K562 (cell line): Measurements from ENCODE around the gene MTNR1B. TPM values are rescaled to one million over a fixed set of nuclear protein-coding genes. Genes with fewer than 3 reads are reported as not detected.

Experiments
- ATAC-seq: fragments of 200-7000 bp; cut with Tn5 transposase; 3 replicates; pipeline ENCODE4 v1.9.1; 2020; ENCODE audit warnings: moderate library complexity
- BruUV-seq: library from RNA; stranded (reverse); fragments of 400-500 nt; replicated peaks from 2 replicates; lab custom pipeline; 2021; lab: Mats Ljungman, UMichigan
- CTCF ChIA-PET: fragments of 300-600 bp; formaldehyde crosslinking; extraction: SDS; loops from one replicate; lab custom pipeline; 2021; ENCODE audit warnings: low intra/inter-chr PET ratio; lab: Yijun Ruan, JAX
- POLR2A ChIA-PET: fragments of 300-600, 350-650 bp; sonication (Branson Sonifier 250); formaldehyde crosslinking; extraction: SDS; loops from one replicate; lab custom pipeline; 2021; ENCODE audit warnings: antibody characterized with exemption, inconsistent platforms; lab: Yijun Ruan, JAX
- DNase-seq, 4 experiments: peaks; one replicate each; pipeline versions ENCODE4 v3.0.0 to v3.0.0-alpha.2; 2011 to 2018; ENCODE audit warnings: low spot score in 3 of 4, mixed read lengths in 3 of 4; ENCODE audit errors: extremely low read depth in 1 of 4
- FAIRE-seq: peaks from 2 replicates; lab custom pipeline; 2011; peaks lifted over from hg19 to GRCh38; lab: Jason Lieb, UNC
- H2AFZ ChIP-seq: 2 replicates; pipeline ENCODE4 v1.6.0; 2011; ENCODE audit warnings: low read depth, low read length, control low read depth, inconsistent platforms
- H3K27ac ChIP-seq: fragments of 200-600 bp; 3 replicates; pipeline ENCODE4 v1.8.0; 2011; ENCODE audit warnings: low read depth, mild to moderate bottlenecking, control low read depth, inconsistent platforms, low read length, moderate library complexity, mixed read lengths; ENCODE audit errors: extremely low read depth
- H3K27me3 ChIP-seq, 2 experiments: fragments of 300-600 bp in 1 of 2; 2 replicates in 1 of 2; 3 replicates in 1 of 2; pipeline versions ENCODE4 v1.6.0 to v1.8.0; 2011; ENCODE audit warnings: inconsistent platforms in 2 of 2, low read length in 2 of 2, mild to moderate bottlenecking in 1 of 2, mixed read lengths in 1 of 2, moderate library complexity in 1 of 2; ENCODE audit not compliant: control insufficient read depth in 2 of 2, insufficient read depth in 2 of 2
- H3K36me3 ChIP-seq: fragments of 300-600 bp; 3 replicates; pipeline ENCODE4 v1.8.0; 2011; ENCODE audit warnings: mild to moderate bottlenecking, low read length, inconsistent platforms; ENCODE audit not compliant: control insufficient read depth, insufficient read depth
- H3K4me1 ChIP-seq, 2 experiments: fragments of 200-600 bp in 1 of 2; replicated peaks in 1 of 2; 2 replicates in 1 of 2; 3 replicates in 1 of 2; pipeline versions ENCODE4 v1.5.1 to v1.8.0; 2011; ENCODE audit warnings: inconsistent platforms in 2 of 2, low read length in 2 of 2, mild to moderate bottlenecking in 1 of 2, mixed read lengths in 1 of 2, moderate library complexity in 1 of 2; ENCODE audit not compliant: control insufficient read depth in 2 of 2, insufficient read depth in 2 of 2
- H3K4me2 ChIP-seq: 2 replicates; pipeline ENCODE4 v1.6.1; 2011; ENCODE audit warnings: low read length, control low read depth, inconsistent platforms, mixed read lengths; ENCODE audit not compliant: insufficient read depth
- H3K4me3 ChIP-seq: fragments of 200-600 bp; sonication (generic), shearing (Covaris generic); 2 replicates; pipeline ENCODE4 v1.5.1; 2016; ENCODE audit warnings: control low read depth, inconsistent platforms
- H3K79me2 ChIP-seq: fragments of 200-600 bp; 3 replicates; pipeline ENCODE4 v1.8.0; 2011; ENCODE audit warnings: low read length, inconsistent platforms; ENCODE audit not compliant: control insufficient read depth, insufficient read depth
- H3K9ac ChIP-seq, 2 experiments: 2 replicates each; pipeline versions ENCODE4 v1.6.0 to v1.6.1; 2011; ENCODE audit warnings: low read depth in 2 of 2, low read length in 2 of 2, control low read depth in 1 of 2, inconsistent platforms in 1 of 2, mild to moderate bottlenecking in 1 of 2, mixed read lengths in 1 of 2; ENCODE audit not compliant: insufficient read depth in 1 of 2
- H3K9me1 ChIP-seq: one replicate; pipeline ENCODE4 v1.6.0; 2011; ENCODE audit warnings: inconsistent platforms, mild to moderate bottlenecking, low read length, moderate library complexity; ENCODE audit not compliant: control insufficient read depth, insufficient read depth
- H3K9me3 ChIP-seq: replicated peaks from 2 replicates; pipeline ENCODE4 v1.5.1; 2011; ENCODE audit warnings: low read depth, low read length, inconsistent platforms; ENCODE audit not compliant: control insufficient read depth, insufficient read depth
- H4K20me1 ChIP-seq: replicated peaks from 2 replicates; pipeline ENCODE4 v1.6.1; 2011; ENCODE audit warnings: low read length, inconsistent platforms, mixed read lengths; ENCODE audit not compliant: control insufficient read depth, insufficient read depth
- ETV1 ChIP-seq: fragments of 450-650 bp; conservative IDR thresholded peaks from 2 replicates; pipeline ENCODE4 v1.6.1; 2016; ENCODE audit warnings: missing genetic modification characterization, control low read depth, low read depth, missing compliant biosample characterization
- FOXK2 ChIP-seq, 2 experiments: fragments of 450-650 bp; IDR thresholded peaks in 1 of 2; conservative IDR thresholded peaks in 1 of 2; 2 replicates each; pipeline ENCODE4 v1.6.1; 2016; ENCODE audit warnings: low read depth in 2 of 2, mild to moderate bottlenecking in 1 of 2
- MAFK ChIP-seq: IDR thresholded peaks from 2 replicates; pipeline ENCODE4 v1.6.1; 2011; ENCODE audit warnings: low read length, improper control_type of control experiment
- MAZ ChIP-seq, 2 experiments: fragments of 450-650 bp in 1 of 2; sonication (generic) in 1 of 2; formaldehyde crosslinking; IDR thresholded peaks in 1 of 2; conservative IDR thresholded peaks in 1 of 2; 2 replicates each; pipeline versions ENCODE4 v1.4.0 to v1.5.0; 2020; ENCODE audit warnings: mild to moderate bottlenecking in 1 of 2, missing genetic modification reagents in 1 of 2
- MXI1 ChIP-seq: IDR thresholded peaks from 2 replicates; pipeline ENCODE4 v1.6.1; 2011; ENCODE audit warnings: low read depth, mild to moderate bottlenecking, improper control_type of control experiment, low read length
- NFXL1 ChIP-seq: fragments of 450-650 bp; formaldehyde crosslinking; IDR thresholded peaks from 2 replicates; pipeline ENCODE4 v1.4.0; 2021; ENCODE audit warnings: mild to moderate bottlenecking
- RBM15 ChIP-seq: fragments of 200-400 bp; formaldehyde crosslinking; IDR thresholded peaks from 2 replicates; pipeline ENCODE4 v1.6.1; 2018; ENCODE audit warnings: mild to moderate bottlenecking, low read length, moderate library complexity; ENCODE audit not compliant: insufficient read depth
- RBM25 ChIP-seq: fragments of 200-400 bp; formaldehyde crosslinking; IDR thresholded peaks from 2 replicates; pipeline ENCODE4 v1.6.1; 2018; ENCODE audit warnings: low read length, low read depth, moderate library complexity; ENCODE audit not compliant: severe bottlenecking
- SMAD2 ChIP-seq: fragments of 150-350 bp; IDR thresholded peaks from 2 replicates; pipeline ENCODE4 v1.6.1; 2014; ENCODE audit warnings: low read depth, mild to moderate bottlenecking, low read length
- TAF15 ChIP-seq: fragments of 200-400 bp; formaldehyde crosslinking; IDR thresholded peaks from 2 replicates; pipeline ENCODE4 v1.6.1; 2017; ENCODE audit warnings: mild to moderate bottlenecking, low read depth, low read length, moderate library complexity
- TCF7 ChIP-seq: sonication (generic); IDR thresholded peaks from 2 replicates; pipeline ENCODE4 v1.6.1; 2016; ENCODE audit warnings: antibody characterized with exemption, borderline replicate concordance
- ZFP36 ChIP-seq: fragments of 150-350 bp; IDR thresholded peaks from 2 replicates; pipeline ENCODE4 v1.6.1; 2018; ENCODE audit warnings: low read length, low read depth; ENCODE audit not compliant: partially characterized antibody
- ZNF561 ChIP-seq: fragments of 450-650 bp; formaldehyde crosslinking; conservative IDR thresholded peaks from 2 replicates; pipeline ENCODE4 v1.4.0; 2020; ENCODE audit warnings: mild to moderate bottlenecking, moderate library complexity
- WGBS: fragments of 100-300 bp; shearing (Covaris generic); methylation state at CpG from one replicate; pipeline ENCODE4 v1.1.6; 2016; ENCODE audit warnings: low coverage, mixed read lengths; ENCODE audit not compliant: insufficient coverage; ENCODE audit errors: missing lambda C conversion rate; 5-methylcytosine and 5-hydroxymethylcytosine counted together
- in situ Hi-C: fragments of 300-500 bp; cut with MboI; formaldehyde crosslinking; loops from 4 replicates; pipeline ENCODE4 v1.15.0; 2018; ENCODE audit warnings: inconsistent platforms, mixed read lengths
- intact Hi-C: fragments of 100-400 bp; cut with micrococcal nuclease; formaldehyde crosslinking; loops from 2 replicates; pipeline ENCODE4 v1.14.2; 2022
- polyA plus RNA-seq, 8 experiments: library from polyadenylated mRNA; depleted of rRNA in 4 of 8; stranded (reverse) in 5 of 8; unstranded in 3 of 8; fragments of >200 nt; fragmentation: Nextera tagmentation in 2 of 8; fragmentation: Illumina TruSeq in 1 of 8; extraction: Ambion mirVana in 2 of 8; extraction: Trizol in 1 of 8; gene quantifications; 2 replicates each; pipeline versions ENCODE4 v1.2.1 to v1.2.3, GENCODE V29; 2011 to 2014; ENCODE audit warnings: inconsistent platforms in 1 of 8, missing spikeins in 1 of 8
- total RNA-seq, 7 experiments: library from RNA; depleted of rRNA in 6 of 7; stranded (reverse); fragments of >200 nt in 6 of 7; fragmentation: Illumina TruSeq in 2 of 7; extraction: Trizol in 2 of 7; gene quantifications; 2 replicates each; pipeline versions ENCODE4 v1.2.1 to v1.2.3, GENCODE V29; 2011 to 2021; ENCODE audit warnings: low replicate concordance in 1 of 7

Gene MTNR1B
- total and polyA plus RNA-seq, 9 of the 15 experiments (the other 6 are each of a cell fraction or from before 2014, with no cell fraction given), result not detected

DNA sequence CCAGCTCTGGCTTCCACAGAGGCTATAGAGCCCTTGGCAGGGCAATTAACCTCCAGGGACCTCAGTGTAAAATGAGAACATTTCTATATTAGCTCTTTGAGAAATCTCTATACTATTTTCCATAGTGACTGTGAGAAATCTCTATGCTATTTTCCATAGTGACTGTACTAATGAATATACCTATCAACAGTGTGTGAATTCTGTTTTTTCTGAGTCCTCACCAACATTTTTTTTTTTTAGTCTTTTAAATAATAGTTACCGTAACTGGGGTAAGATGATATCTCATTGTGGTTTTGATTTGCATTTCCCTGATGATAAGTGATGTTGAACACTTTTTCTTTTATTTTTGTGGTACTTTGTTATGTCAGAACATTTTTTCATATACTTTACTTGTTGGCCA lies 7.0 kb upstream of the MTNR1B start:
- ATAC-seq, result no peak
- H3K4me1 ChIP-seq, result no peaks in the 10 kb centered on the region
- H3K9me3 ChIP-seq, result no peaks in the 10 kb centered on the region
- no peaks in the 10 kb centered on the region for H4K20me1 ChIP-seq
- 0% methylated on average over 1 of the region's 1 CpG for WGBS
- H3K9me1 ChIP-seq, result no peaks in the 10 kb centered on the region
- FAIRE-seq, result no peak
- intact Hi-C loops, result no loop called here
- no peak overlapping the region for H3K9ac ChIP-seq
- no peaks in the 10 kb centered on the region for H3K27me3 ChIP-seq
- ChIA-PET POLR2A (interaction anchor here (0.6 kb wide), 1 partner anchor 1018 kb away, joined by 3 read pairs; no protein-coding TSS in a partner anchor), CTCF (no interaction called here)
- H3K36me3 ChIP-seq, result no peaks in the 10 kb centered on the region
- no peak overlapping the region for H2AFZ ChIP-seq
- DNase-seq, result no peak
- H3K4me3 ChIP-seq, result no peak overlapping the region
- BruUV-seq, result no TSS peak
- in situ Hi-C loops, result no loop called here
- no peak for TF ChIP-seq ZFP36
- TF ChIP-seq TCF7, result no peak
- no peak for TF ChIP-seq TAF15
- no peak for TF ChIP-seq ZNF561
- TF ChIP-seq NFXL1 (CRISPR knock-in tag), result no peak
- TF ChIP-seq FOXK2 (conservative IDR thresholded peaks at IDR 0.05 in 1 of 2, IDR thresholded peaks at IDR 0.05 in 1 of 2; ENCODE audit: low read depth in 2 of 2), result no peak
- TF ChIP-seq MXI1, result no peak
- TF ChIP-seq RBM25, result no peak
- no peak for TF ChIP-seq ETV1 (tag)
- TF ChIP-seq RBM15, result no peak
- TF ChIP-seq SMAD2, result no peak
- TF ChIP-seq MAZ (CRISPR knock-in tag; conservative IDR thresholded peaks at IDR 0.05 in 1 of 2, IDR thresholded peaks at IDR 0.05 in 1 of 2), result no peak
- no peak for TF ChIP-seq MAFK
- no peaks in the 10 kb centered on the region for H3K79me2 ChIP-seq
- H3K27ac ChIP-seq, result no peak overlapping the region
- no peak overlapping the region for H3K4me2 ChIP-seq
